Measurements from ENCODE around the gene ADGRD1. TPM values are rescaled to one million over a fixed set of nuclear protein-coding genes. Genes with fewer than 3 reads are reported as not detected.

ADGRD1 gene
- total RNA-seq, 2 donors from 2014 or later = 21.3 to 37.0 TPM

- H3K36me3 ChIP-seq = no peaks in the 10 kb centered on the region
- ATAC-seq (ENCODE audit: insufficient number of reproducible peaks, low FRiP score, low read depth) (no peak), DNase-seq (ENCODE audit: low spot score) (no peak)
- H3K4me1 ChIP-seq (ENCODE audit: control insufficient read depth in 1 of 2, low read depth in 2 of 2) = peaks cover 0 to 8% of the 10 kb centered on the region in 2 donors
- no peaks in the 10 kb centered on the region for H3K9me3 ChIP-seq
- H3K4me3 ChIP-seq = no peak overlapping the region
- no peak for TF ChIP-seq CTCF (IDR thresholded peaks at IDR 0.05)
- H3K27me3 ChIP-seq (replicated peaks; ENCODE audit: insufficient read depth) = no peaks in the 10 kb centered on the region
- H3K27ac ChIP-seq = no peak overlapping the region
These were observed 143.8 kb downstream of the ADGRD1 start for GRCh38 chr12:131097202-131098177.

- Histone ChIP-seq H3K4me1 (ENCODE audit: control insufficient read depth in 1 of 2, low read depth in 2 of 2) (peaks cover 0 to 8% of the 10 kb centered on the region in 2 donors), H3K36me3 (no peaks in the 10 kb centered on the region), H3K27me3 (replicated peaks; ENCODE audit: insufficient read depth) (no peaks in the 10 kb centered on the region), H3K4me3 (no peak overlapping the region), H3K9me3 (no peaks in the 10 kb centered on the region), H3K27ac (no peak overlapping the region)
- ATAC-seq (ENCODE audit: insufficient number of reproducible peaks, low FRiP score, low read depth) (no peak), DNase-seq (ENCODE audit: low spot score) (no peak)
- TF ChIP-seq CTCF (IDR thresholded peaks at IDR 0.05) = no peak
These were observed 144.7 kb downstream of the ADGRD1 start for GRCh38 chr12:131098178-131098981.

- no peak overlapping the region for H3K27ac ChIP-seq
- H3K9me3 ChIP-seq = no peaks in the 10 kb centered on the region
- DNase-seq (ENCODE audit: low spot score) (no peak), ATAC-seq (ENCODE audit: insufficient number of reproducible peaks, low FRiP score, low read depth) (no peak)
- no peaks in the 10 kb centered on the region for H3K36me3 ChIP-seq
- H3K4me3 ChIP-seq = no peak overlapping the region
- H3K27me3 ChIP-seq (replicated peaks; ENCODE audit: insufficient read depth) = no peaks in the 10 kb centered on the region
- H3K4me1 ChIP-seq (ENCODE audit: control insufficient read depth in 1 of 2, low read depth in 2 of 2) = peaks cover 0 to 8% of the 10 kb centered on the region in 2 donors
- TF ChIP-seq CTCF (IDR thresholded peaks at IDR 0.05) = no peak
These were observed 146.4 kb downstream of the ADGRD1 start for GRCh38 chr12:131100031-131100674.

GRCh38 chr12:131101006-131101405 lies 147.3 kb downstream of the ADGRD1 start:
- no peaks in the 10 kb centered on the region for H3K27me3 ChIP-seq (replicated peaks; ENCODE audit: insufficient read depth)
- no peaks in the 10 kb centered on the region for H3K9me3 ChIP-seq
- TF ChIP-seq CTCF (IDR thresholded peaks at IDR 0.05) = no peak
- ATAC-seq (ENCODE audit: insufficient number of reproducible peaks, low FRiP score, low read depth) (no peak), DNase-seq (ENCODE audit: low spot score) (no peak)
- no peaks in the 10 kb centered on the region for H3K36me3 ChIP-seq
- no peak overlapping the region for H3K4me3 ChIP-seq
- no peak overlapping the region for H3K27ac ChIP-seq
- H3K4me1 ChIP-seq (ENCODE audit: control insufficient read depth in 1 of 2, low read depth in 2 of 2) = peaks cover 0 to 8% of the 10 kb centered on the region in 2 donors
